Motor neuron (in vitro differentiated cells): ENCODE data around the gene NHERF1. TPM values are rescaled to one million over a fixed set of nuclear protein-coding genes. Genes with fewer than 3 reads are reported as not detected.

Experiments
- ATAC-seq, 8 experiments: fragments of 200-7000 bp; cut with Tn5 transposase; replicated peaks in 6 of 8; 2 replicates each; pipeline ENCODE4 v1.8.0; 2021; ENCODE audit warnings: mild to moderate bottlenecking in 8 of 8, moderate library complexity in 8 of 8
- H3K27ac ChIP-seq, 2 donors: fragments of 250-450 bp; sonication (Bioruptor Pico); 2 replicates each; pipeline ENCODE4 v1.9.0; 2021; ENCODE audit warnings: antibody characterized with exemption in 2 of 2, mild to moderate bottlenecking in 2 of 2, moderate library complexity in 1 of 2
- H3K4me1 ChIP-seq, 2 donors: fragments of 250-450 bp; sonication (Bioruptor Pico); replicated peaks in 1 of 2; 2 replicates each; pipeline ENCODE4 v1.6.1; 2021; ENCODE audit warnings: antibody characterized with exemption in 2 of 2, mild to moderate bottlenecking in 2 of 2, moderate library complexity in 1 of 2
- H3K4me3 ChIP-seq, 5 donors: fragments of 250-450 bp; sonication (Bioruptor Pico); 2 replicates each; pipeline ENCODE4 v1.9.0; 2021; ENCODE audit warnings: antibody characterized with exemption in 5 of 5, mild to moderate bottlenecking in 5 of 5, moderate library complexity in 4 of 5
- WGBS, 10 experiments: fragments of 450-650 bp; shearing (Covaris generic); methylation state at CpG; one replicate each; pipeline ENCODE4 v1.0.0; 2022; 5-methylcytosine and 5-hydroxymethylcytosine counted together
- in situ Hi-C, 9 experiments: fragments of 400-800 bp; cut with MboI; loops; one replicate each; pipeline ENCODE4 v1.15.0; 2021; ENCODE audit warnings: low sequenced_read_pairs in 9 of 9, low pct_unique_long_range_greater_than_20kb in 2 of 9; ENCODE audit not compliant: unreplicated experiment in 9 of 9
- total RNA-seq, 8 experiments: library from RNA; unstranded; fragments of 300-600 nt; gene quantifications; 2 replicates each; pipeline versions ENCODE4 v1.2.3 to v1.2.4, GENCODE V29; 2022

NHERF1 gene
- total RNA-seq, 8 experiments from 2014 or later: 2.9 to 35.4 (median 12.9) TPM

DNA sequence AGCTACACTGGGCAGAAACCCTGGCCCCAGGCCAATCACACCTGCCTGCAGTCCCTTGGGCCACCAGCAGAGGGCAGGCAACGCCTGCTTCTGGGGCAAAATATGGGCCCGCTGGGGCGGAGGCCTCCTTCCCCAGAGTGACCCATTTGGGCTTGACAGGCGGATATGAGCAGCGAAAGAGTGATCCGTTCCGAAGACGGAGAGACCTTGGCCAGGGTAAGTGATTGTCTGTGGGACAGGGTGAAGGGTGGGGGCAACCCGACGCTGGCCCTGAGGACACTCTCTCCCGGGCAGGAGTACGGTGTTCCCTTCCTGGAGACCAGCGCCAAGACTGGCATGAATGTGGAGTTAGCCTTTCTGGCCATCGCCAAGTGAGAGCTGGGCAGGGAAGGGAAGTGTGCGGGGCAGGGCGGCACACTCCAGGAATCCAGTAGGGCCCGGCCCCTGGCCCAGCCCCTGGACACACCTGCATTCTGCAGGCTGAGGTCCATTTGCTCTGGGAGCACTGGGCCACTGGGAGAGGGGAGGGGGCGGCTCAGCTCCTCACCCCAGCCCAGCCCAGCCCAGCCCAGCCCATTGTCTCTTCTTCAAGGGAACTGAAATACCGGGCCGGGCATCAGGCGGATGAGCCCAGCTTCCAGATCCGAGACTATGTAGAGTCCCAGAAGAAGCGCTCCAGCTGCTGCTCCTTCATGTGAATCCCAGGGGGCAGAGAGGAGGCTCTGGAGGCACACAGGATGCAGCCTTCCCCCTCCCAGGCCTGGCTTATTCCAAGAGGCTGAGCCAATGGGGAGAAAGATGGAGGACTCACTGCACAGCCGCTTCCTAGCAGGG is 3.5 kb upstream of the NHERF1 start:
- in situ Hi-C loops: no loop called here
- no peak overlapping the region for H3K27ac ChIP-seq

DNA sequence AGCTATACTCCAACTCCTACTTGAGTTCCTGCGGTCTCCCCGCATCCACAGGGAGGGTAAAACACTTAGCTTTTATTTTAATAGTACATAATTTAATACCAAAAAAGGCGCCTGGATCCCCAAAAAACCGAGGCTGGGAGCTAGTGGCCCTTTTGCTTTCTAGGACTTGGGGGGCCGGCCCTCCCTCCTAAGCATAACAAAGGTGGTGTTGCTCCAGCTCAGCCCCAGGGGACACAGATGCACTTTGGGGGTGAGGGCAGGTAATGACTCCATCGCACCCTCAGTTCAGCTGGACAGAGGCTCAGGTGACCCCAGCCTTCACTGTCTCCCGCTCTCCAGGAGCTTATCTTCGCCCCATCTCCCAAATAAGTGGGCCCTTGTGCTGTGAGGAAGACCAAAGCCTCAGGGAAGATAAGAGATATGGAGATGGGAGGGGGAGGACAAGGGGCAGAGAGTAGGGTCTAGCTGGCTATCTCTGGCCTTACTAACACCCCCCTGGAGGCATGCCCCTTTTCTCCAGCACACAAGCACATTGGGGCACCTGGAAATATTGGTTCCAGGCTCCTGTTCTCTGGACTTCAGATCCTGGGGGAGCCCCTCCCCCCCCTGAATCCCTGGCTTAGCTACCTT is 2.8 kb upstream of the NHERF1 start:
- no peak overlapping the region for H3K27ac ChIP-seq
- WGBS, 10 experiments: 22 to 100% (median 79%) methylated on average over 1 to 5 of the region's 8 CpGs; no CpG with 5 or more reads in 4 of the 10 experiments
- in situ Hi-C loops: no loop called here
- no peak for ATAC-seq
- H3K4me1 ChIP-seq: peaks cover 0 to 20% of the 10 kb centered on the region in 2 donors
- H3K4me3 ChIP-seq: no peak overlapping the region

More for the DNA sequence above, 3.5 kb upstream of the NHERF1 start:
- ATAC-seq: peak in 6 of 8 experiments; percentile 5 to 14 (median 10)
- peaks cover 0 to 17% of the 10 kb centered on the region in 2 donors for H3K4me1 ChIP-seq
- WGBS, 10 experiments: 0 to 100% (median 21%) methylated on average over 1 to 13 of the region's 24 CpGs; no CpG with 5 or more reads in 4 of the 10 experiments
- no peak overlapping the region for H3K4me3 ChIP-seq

DNA sequence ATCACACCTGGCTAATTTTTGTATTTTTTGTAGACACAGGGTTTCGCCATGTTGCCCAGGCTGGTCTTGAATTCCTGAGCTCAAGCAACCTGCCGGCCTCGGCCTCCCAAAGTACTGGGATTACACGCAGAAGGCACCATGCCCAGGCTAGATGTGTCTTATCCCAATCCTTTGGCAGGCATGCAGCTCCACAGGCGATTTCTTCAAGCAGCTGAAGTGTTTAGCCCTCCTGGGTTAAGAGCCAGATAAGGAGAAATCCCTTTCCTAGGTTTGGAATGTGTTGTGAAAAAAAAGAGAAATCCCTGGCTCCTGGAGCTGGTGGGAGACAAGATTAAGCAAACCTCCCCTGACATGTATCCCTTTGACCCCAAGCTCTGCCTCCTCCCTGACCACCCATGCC is 2.1 kb upstream of the NHERF1 start:
- 81 to 100% (median 87%) methylated on average over 1 to 4 of the region's 5 CpGs; no CpG with 5 or more reads in 4 of the 10 experiments for WGBS, 10 experiments
- H3K4me1 ChIP-seq: peaks cover 0 to 20% of the 10 kb centered on the region in 2 donors
- no peak for ATAC-seq
- no peak overlapping the region for H3K4me3 ChIP-seq
- H3K27ac ChIP-seq: no peak overlapping the region
- in situ Hi-C loops: no loop called here

DNA sequence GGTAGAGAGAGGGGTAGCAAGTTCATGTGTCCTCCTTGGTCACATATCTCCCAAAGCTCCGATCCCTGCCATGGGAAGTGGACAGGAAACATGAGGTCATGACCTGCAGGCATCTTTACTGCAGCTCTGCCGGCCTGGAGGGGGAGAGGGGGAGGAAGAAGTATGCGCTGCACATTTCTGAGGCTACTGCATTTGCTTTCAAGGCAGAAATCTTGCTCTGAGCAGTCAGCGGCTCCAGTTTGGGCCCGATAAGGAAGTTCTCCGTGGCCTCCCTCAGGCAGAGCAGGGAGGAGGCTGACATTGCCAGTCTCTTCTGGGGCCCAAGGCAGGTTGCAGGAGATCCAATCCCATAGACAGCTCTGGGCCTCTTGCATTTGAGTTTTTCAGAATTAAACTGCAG is 1.5 kb upstream of the NHERF1 start:
- Histone ChIP-seq H3K4me3 (no peak overlapping the region), H3K27ac (no peak overlapping the region), H3K4me1 (peaks cover 0 to 20% of the 10 kb centered on the region in 2 donors)
- WGBS, 10 experiments: 0 to 63% (median 60%) methylated on average over 1 to 5 of the region's 6 CpGs; no CpG with 5 or more reads in 5 of the 10 experiments
- no peak for ATAC-seq
- in situ Hi-C loops: no loop called here

DNA sequence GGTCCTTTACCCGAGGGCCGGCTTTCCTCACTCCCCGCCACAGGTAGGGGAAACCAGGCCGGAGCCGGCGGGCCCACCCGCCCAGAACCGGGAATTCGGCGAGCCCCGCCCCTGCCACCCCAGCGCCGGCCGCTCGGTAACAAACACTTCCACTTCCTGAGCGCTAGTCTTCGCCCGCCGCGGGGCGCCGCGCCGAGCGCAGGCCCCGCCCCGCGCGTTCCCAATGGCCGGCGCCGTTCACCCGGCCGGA is 224 bp upstream of the NHERF1 start:
- WGBS, 10 experiments: 7% methylated on average over 3 of the region's 34 CpGs; no CpG with 5 or more reads in 9 of the 10 experiments
- Histone ChIP-seq H3K27ac (no peak overlapping the region), H3K4me1 (peaks cover 0 to 20% of the 10 kb centered on the region in 2 donors), H3K4me3 (peak overlapping the region; percentile 34 to 51 (median 46))
- no peak for ATAC-seq
- in situ Hi-C loops: no loop called here

DNA sequence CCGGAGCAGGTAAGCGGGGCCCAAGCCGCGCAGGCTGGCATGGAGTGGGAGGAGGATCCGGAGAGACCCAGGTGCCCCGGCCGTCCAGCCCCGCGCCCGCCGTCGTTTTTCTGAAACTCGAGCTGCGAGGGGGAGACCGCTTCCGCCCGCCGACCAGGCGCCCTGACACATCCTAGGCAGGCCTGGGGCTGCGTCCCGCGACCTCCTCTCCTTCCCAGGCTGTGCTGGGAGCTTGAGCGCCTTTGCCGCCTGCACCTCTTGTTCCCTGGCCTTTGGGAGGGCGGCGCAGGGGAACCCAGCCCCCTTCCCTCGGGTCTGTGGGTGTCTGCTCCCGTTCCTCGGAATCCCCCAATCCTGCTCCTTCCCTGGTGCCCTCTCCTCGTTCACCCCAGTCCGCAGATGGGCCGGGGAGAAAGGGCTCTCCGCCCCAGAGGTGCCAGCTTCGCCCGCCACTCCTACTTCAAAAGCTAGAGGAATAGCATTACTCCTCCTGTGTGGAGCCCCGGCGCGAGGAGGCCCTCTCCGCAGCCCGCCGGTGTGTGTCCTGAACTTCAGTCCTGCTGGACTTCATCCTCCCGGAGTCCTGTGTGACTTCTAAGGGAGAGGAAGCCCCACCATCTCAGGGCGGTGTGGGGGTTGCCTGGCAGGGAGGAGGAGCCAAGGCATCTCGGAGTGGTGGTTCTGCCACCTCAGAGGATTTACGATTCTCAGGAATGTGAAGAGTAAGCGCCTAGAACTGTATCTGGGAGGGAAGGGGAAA is 1.0 kb downstream of the NHERF1 start:
- WGBS, 10 experiments: 0 to 67% (median 11%) methylated on average over 1 to 10 of the region's 46 CpGs; no CpG with 5 or more reads in 2 of the 10 experiments
- Histone ChIP-seq H3K27ac (no peak overlapping the region), H3K4me1 (peaks cover 0 to 20% of the 10 kb centered on the region in 2 donors), H3K4me3 (peak overlapping the region; percentile 34 to 51 (median 46))
- in situ Hi-C loops: loop anchor here in 1 of 9 experiments (25.0 kb wide), 1 partner anchor 113 kb away; the partner anchor contains the start of genes FDXR and GRIN2C
- peak in 3 of 8 experiments; percentile 2 to 3 (median 3) for ATAC-seq

DNA sequence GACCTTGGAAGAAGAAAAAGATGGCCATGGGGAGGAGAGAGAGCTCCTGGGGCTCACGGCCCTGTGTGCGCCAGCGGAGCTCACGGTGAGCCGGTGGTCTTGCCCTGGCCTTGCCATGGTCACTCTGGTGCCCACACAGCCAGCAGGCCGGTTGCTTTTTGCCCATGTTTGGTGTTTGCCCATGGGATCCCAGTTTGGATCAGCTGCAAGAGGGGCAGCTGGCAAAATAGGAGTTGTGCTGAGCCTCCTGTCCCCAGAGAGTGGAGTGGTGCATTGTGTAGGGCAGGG is 1.6 kb downstream of the NHERF1 start:
- Histone ChIP-seq H3K27ac (no peak overlapping the region), H3K4me3 (peak overlapping the region in 2 of 5 donors; percentile 46 to 51), H3K4me1 (peaks cover 0 to 16% of the 10 kb centered on the region in 2 donors)
- no peak for ATAC-seq
- in situ Hi-C loops: loop anchor here in 1 of 9 experiments (25.0 kb wide), 1 partner anchor 112 kb away; the partner anchor contains the start of genes FDXR and GRIN2C
- WGBS, 10 experiments: 20 to 96% (median 55%) methylated on average over 1 to 5 of the region's 6 CpGs; no CpG with 5 or more reads in 5 of the 10 experiments

DNA sequence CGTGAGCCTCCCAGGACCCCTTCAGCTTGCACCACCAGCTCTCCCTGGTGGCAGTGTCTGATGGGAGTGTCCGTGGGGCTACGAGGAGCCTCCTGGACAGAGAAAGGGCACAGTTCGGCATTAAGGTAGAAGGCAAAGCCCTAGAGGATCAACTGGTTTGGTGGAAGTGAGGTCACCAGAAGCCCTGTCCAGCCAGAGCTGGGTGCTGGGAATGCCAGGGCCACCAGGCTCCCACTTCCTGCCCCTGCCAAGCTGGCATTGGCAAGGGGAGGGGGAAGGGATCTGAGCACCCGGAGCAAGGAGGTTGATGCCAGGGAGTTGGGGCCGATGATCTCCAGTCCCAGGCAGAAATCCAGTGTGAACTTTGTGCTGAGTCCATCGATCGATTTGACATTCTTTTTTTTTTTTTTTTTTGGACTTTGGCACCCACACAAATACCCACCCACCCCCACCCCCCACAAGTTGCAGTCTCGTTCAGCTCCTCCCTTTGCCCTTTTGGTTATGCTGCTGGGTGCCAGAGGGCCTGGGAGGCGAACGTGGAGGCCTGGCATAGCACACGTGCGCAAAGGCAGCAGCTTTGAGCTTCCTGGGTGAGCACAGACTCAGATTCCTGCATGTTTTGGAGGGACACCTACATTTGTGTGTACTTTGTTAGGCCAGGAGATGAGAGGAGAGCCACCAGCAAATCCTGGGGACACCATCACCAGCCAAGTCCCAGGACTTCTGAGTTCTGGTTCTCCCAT is 2.1 kb downstream of the NHERF1 start:
- Histone ChIP-seq H3K4me1 (peaks cover 0 to 12% of the 10 kb centered on the region in 2 donors), H3K4me3 (peak overlapping the region in 1 of 5 donors; percentile 46), H3K27ac (no peak overlapping the region)
- in situ Hi-C loops: loop anchor here in 1 of 9 experiments (25.0 kb wide), 1 partner anchor 112 kb away; the partner anchor contains the start of genes FDXR and GRIN2C
- ATAC-seq: no peak
- WGBS, 10 experiments: 48 to 100% (median 65%) methylated on average over 1 to 4 of the region's 13 CpGs; no CpG with 5 or more reads in 3 of the 10 experiments

DNA sequence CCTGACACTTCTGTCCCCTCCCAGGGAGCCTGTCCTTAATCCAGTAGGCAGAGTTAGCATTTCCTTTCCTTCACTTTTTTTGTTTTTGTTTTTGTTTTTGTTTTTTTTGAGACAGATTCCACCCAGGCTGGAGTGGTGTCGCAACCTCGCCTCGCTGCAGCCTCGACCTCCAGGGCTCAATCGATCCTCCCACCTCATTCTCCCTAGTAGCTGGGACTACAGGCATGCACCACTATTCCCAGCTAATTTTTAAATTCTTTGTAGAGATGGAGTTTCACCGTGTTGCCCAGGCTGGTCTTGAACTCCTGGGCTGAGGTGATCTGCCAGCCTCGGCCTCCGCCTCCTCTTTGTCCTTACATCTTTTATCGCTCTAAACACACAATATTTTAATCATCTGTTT is 4.0 kb downstream of the NHERF1 start:
- Histone ChIP-seq H3K27ac (no peak overlapping the region), H3K4me1 (peaks cover 0 to 14% of the 10 kb centered on the region in 2 donors), H3K4me3 (no peak overlapping the region)
- 67 to 97% (median 92%) methylated on average over 3 to 9 of the region's 9 CpGs; no CpG with 5 or more reads in 1 of the 10 experiments for WGBS, 10 experiments
- ATAC-seq: no peak
- in situ Hi-C loops: loop anchor here in 1 of 9 experiments (25.0 kb wide), 1 partner anchor 110 kb away; the partner anchor contains the start of genes FDXR and GRIN2C

DNA sequence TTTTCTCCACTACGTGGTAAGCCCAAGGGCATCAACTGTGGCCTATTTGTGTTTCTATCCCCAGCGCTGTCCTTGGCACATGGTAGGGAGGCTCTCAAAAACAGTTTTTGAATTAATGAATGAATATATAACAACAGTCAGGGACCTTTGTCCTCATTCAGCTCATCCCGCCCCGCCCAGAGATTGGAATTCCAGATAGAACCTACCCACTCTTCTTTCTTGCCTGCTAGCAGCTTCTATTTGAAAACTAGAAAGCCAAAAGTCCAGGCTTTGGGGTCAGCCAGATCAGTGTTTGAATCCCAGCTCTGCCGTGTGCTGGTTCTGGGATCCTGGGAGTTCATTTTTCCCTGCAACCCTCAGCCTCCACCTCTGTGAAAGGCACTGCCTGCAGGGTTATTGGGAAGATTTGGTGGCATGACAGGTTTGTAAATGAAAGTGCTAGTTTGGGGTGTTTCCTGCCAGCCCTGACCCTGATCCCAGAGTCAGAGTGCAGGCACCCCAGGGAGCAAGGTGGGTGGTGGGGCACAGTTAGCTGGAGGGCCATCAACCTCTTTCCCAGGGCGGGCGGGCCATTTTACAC is 4.5 kb downstream of the NHERF1 start:
- H3K27ac ChIP-seq: no peak overlapping the region

DNA sequence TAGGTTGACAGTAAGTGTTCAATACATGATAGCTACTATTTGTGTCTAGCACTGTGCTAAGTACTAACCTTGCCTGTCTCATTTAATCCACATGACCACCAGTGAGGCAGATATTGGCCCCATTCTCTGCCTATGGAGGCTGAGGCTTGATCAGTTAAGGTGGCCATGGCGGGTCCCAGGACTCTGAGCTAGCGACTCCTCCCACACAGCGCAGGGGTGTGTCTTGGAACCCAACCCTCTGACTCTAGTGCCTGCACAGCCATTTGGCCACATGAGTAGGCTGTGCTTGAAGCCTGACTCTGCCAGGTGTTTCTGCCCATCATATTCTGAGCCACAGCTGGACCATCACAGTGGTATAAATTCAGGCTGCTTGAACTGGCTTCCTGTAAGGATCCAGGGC is 6.4 kb downstream of the NHERF1 start:
- 94 to 100% (median 100%) methylated on average over 1 to 3 of the region's 3 CpGs; no CpG with 5 or more reads in 6 of the 10 experiments for WGBS, 10 experiments
- Histone ChIP-seq H3K4me1 (peaks cover 8 to 28% of the 10 kb centered on the region in 2 donors), H3K4me3 (no peak overlapping the region), H3K27ac (no peak overlapping the region)
- in situ Hi-C loops: loop anchor here in 1 of 9 experiments (25.0 kb wide), 1 partner anchor 107 kb away; the partner anchor contains the start of genes FDXR and GRIN2C
- ATAC-seq: no peak

More for the DNA sequence above, 4.5 kb downstream of the NHERF1 start:
- WGBS, 10 experiments: 40 to 100% (median 95%) methylated on average over 1 to 7 of the region's 7 CpGs; no CpG with 5 or more reads in 2 of the 10 experiments
- in situ Hi-C loops: loop anchor here in 1 of 9 experiments (25.0 kb wide), 1 partner anchor 109 kb away; the partner anchor contains the start of genes FDXR and GRIN2C
- Histone ChIP-seq H3K4me3 (no peak overlapping the region), H3K4me1 (peaks cover 0 to 14% of the 10 kb centered on the region in 2 donors)
- no peak for ATAC-seq
